WERI-Rb-1 (cell line): ENCODE data around the gene IGLL5.
A peak's percentile ranks its signal among the peaks of the same experiment; 100 is the strongest.

Source experiments
- DNase-seq: peaks from one replicate; pipeline ENCODE4 v3.0.0-alpha.2; 2020
- H3K27ac ChIP-seq: fragments of 250-450 bp; sonication (Bioruptor Pico); 2 replicates; pipeline ENCODE4 v1.5.1; 2020; ENCODE audit warnings: mild to moderate bottlenecking, moderate library complexity
- H3K27me3 ChIP-seq: fragments of 250-450 bp; sonication (Bioruptor Pico); 2 replicates; pipeline ENCODE4 v1.5.1; 2021; ENCODE audit warnings: mild to moderate bottlenecking, low read depth, moderate library complexity; ENCODE audit not compliant: insufficient read depth, severe bottlenecking
- H3K36me3 ChIP-seq: fragments of 250-450 bp; sonication (Bioruptor Pico); 2 replicates; pipeline ENCODE4 v1.5.1; 2020; ENCODE audit warnings: mild to moderate bottlenecking, moderate library complexity
- H3K4me3 ChIP-seq: 2 replicates; pipeline ENCODE4 v1.5.1; 2011; ENCODE audit warnings: low read depth, mild to moderate bottlenecking, control low read depth, low read length
- H3K9me3 ChIP-seq: fragments of 250-450 bp; sonication (Bioruptor Pico); 2 replicates; pipeline ENCODE4 v1.5.1; 2021; ENCODE audit warnings: mild to moderate bottlenecking, moderate library complexity; ENCODE audit not compliant: severe bottlenecking
- CTCF ChIP-seq: IDR thresholded peaks from 2 replicates; pipeline ENCODE4 v1.5.1; 2011; ENCODE audit warnings: low read depth, mild to moderate bottlenecking, control low read depth, inconsistent platforms, low read length

Gene IGLL5

GRCh38 chr22:22941831-22942510, 54.4 kb downstream of the IGLL5 start:
- Histone ChIP-seq H3K36me3 (no peaks in the 10 kb centered on the region), H3K4me3 (no peak overlapping the region), H3K27me3 (no peaks in the 10 kb centered on the region), H3K9me3 (no peaks in the 10 kb centered on the region), H3K27ac (no peak overlapping the region)
- no peak for DNase-seq
- no peak for TF ChIP-seq CTCF

- TF ChIP-seq CTCF: peak; percentile 93
- peak; percentile 84 for DNase-seq
- Histone ChIP-seq H3K27me3 (no peaks in the 10 kb centered on the region), H3K4me3 (no peak overlapping the region), H3K27ac (no peak overlapping the region), H3K9me3 (no peaks in the 10 kb centered on the region), H3K36me3 (no peaks in the 10 kb centered on the region)
These were observed 55.1 kb downstream of the IGLL5 start for GRCh38 chr22:22942511-22943329.

- Histone ChIP-seq H3K4me3 (no peak overlapping the region), H3K9me3 (no peaks in the 10 kb centered on the region), H3K36me3 (no peaks in the 10 kb centered on the region), H3K27me3 (no peaks in the 10 kb centered on the region), H3K27ac (no peak overlapping the region)
- TF ChIP-seq CTCF: no peak
- DNase-seq: no peak
These were observed 56.1 kb downstream of the IGLL5 start for GRCh38 chr22:22943521-22944267.

DNA sequence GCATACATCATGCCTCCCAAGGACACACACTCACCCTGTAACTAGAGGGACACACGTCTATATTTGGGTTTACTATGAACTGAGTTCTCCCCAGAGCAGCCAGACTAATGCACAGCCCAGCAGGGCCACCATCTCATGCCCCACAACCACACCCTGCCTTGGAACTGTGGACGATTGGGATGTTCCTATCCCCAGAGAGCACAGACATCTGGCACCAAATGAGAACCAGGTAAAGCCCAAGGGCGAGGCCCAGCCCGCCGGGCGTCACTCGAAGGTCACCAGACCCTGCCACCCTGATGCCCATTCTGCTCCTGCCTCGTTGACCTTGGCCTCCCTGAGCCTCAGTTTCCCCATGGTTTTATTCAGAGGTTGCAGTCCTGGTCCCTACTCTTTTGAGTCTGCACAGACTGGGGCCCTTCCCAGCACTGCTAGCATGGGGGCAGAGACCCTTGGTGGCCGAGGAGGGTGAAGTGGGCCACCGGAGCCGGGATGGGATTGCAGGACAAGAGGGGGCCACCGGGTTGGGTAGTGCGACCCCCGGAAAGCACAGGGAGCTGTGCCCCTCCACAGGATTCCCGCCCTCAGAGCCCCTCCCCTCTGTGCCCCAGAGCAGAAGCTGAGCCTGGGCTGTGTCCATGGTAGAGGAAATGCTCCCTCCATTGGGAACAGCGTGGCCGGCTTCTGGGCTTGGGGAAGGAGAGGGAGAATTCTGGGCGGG, 56.8 kb downstream of the IGLL5 start:
- DNase-seq: no peak
- TF ChIP-seq CTCF: no peak
- H3K27me3 ChIP-seq: no peaks in the 10 kb centered on the region
- H3K4me3 ChIP-seq: no peak overlapping the region
- no peaks in the 10 kb centered on the region for H3K9me3 ChIP-seq
- no peak overlapping the region for H3K27ac ChIP-seq
- H3K36me3 ChIP-seq: no peaks in the 10 kb centered on the region

- Histone ChIP-seq H3K27me3 (no peaks in the 10 kb centered on the region), H3K27ac (no peak overlapping the region), H3K36me3 (no peaks in the 10 kb centered on the region), H3K9me3 (no peaks in the 10 kb centered on the region), H3K4me3 (no peak overlapping the region)
- no peak for TF ChIP-seq CTCF
- no peak for DNase-seq
These were observed 57.6 kb downstream of the IGLL5 start for GRCh38 chr22:22945195-22945594.
